Panc1 (cell line): Measurements from ENCODE around the gene ADNP. TPM values are rescaled to one million over a fixed set of nuclear protein-coding genes. Genes with fewer than 3 reads are reported as not detected.

Experiments
- ATAC-seq: fragments of 200-7000 bp; cut with Tn5 transposase; 2 replicates; pipeline ENCODE4 v1.9.1; 2020; ENCODE audit warnings: mild to moderate bottlenecking, moderate library complexity
- BruUV-seq: library from RNA; stranded (reverse); fragments of 400-500 nt; replicated peaks from 2 replicates; lab custom pipeline; 2021; lab: Mats Ljungman, UMichigan
- CTCF ChIA-PET: fragments of 300-600 bp; sonication (Branson Sonifier 250); formaldehyde crosslinking; loops from one replicate; lab custom pipeline; 2022; ENCODE audit warnings: antibody characterized with exemption; lab: Charles Lee
- POLR2A ChIA-PET: fragments of 300-600 bp; sonication (Branson Sonifier 250); formaldehyde crosslinking; loops from one replicate; lab custom pipeline; 2022; ENCODE audit warnings: antibody characterized with exemption; lab: Charles Lee
- DNase-seq: peaks from one replicate; pipeline ENCODE4 v3.0.0-alpha.2; 2010; ENCODE audit warnings: low read depth, low spot score
- H3K27ac ChIP-seq: 2 replicates; pipeline ENCODE4 v1.5.1; 2011; ENCODE audit warnings: mild to moderate bottlenecking, low read length, inconsistent platforms
- H3K27me3 ChIP-seq: fragments of 200-500 bp; sonication (Bioruptor generic); 2 replicates; pipeline ENCODE4 v1.6.0; 2014; ENCODE audit warnings: low read length, inconsistent platforms; ENCODE audit not compliant: control insufficient read depth, insufficient read depth
- H3K36me3 ChIP-seq: fragments of 200-500 bp; sonication (Bioruptor generic); 2 replicates; pipeline ENCODE4 v1.5.1; 2014; ENCODE audit warnings: inconsistent platforms, mild to moderate bottlenecking, low read length, moderate library complexity; ENCODE audit not compliant: control insufficient read depth, insufficient read depth
- H3K4me1 ChIP-seq: 2 replicates; pipeline ENCODE4 v1.5.1; 2011; ENCODE audit warnings: inconsistent platforms, mild to moderate bottlenecking, low read length, moderate library complexity; ENCODE audit not compliant: control insufficient read depth, insufficient read depth
- H3K4me3 ChIP-seq, 2 experiments: 2 replicates each; pipeline ENCODE4 v1.5.1; 2011 to 2012; ENCODE audit warnings: low read depth in 2 of 2, low read length in 2 of 2, mild to moderate bottlenecking in 2 of 2, inconsistent platforms in 1 of 2, moderate library complexity in 1 of 2
- H3K9me3 ChIP-seq: fragments of 200-500 bp; sonication (Bioruptor generic); 2 replicates; pipeline ENCODE4 v1.5.1; 2014; ENCODE audit warnings: low read depth, mild to moderate bottlenecking, inconsistent platforms, low read length, moderate library complexity; ENCODE audit not compliant: control insufficient read depth, insufficient read depth
- POLR2AphosphoS5 ChIP-seq: IDR thresholded peaks from 2 replicates; pipeline ENCODE4 v1.6.1; 2012; ENCODE audit warnings: mild to moderate bottlenecking, low read depth, low read length, moderate library complexity
- SIN3A ChIP-seq: IDR thresholded peaks from 2 replicates; pipeline ENCODE4 v1.6.1; 2012; ENCODE audit warnings: low read depth, mild to moderate bottlenecking, low read length, moderate library complexity, borderline replicate concordance; ENCODE audit not compliant: insufficient read depth
- TCF7L2 ChIP-seq: IDR thresholded peaks from 2 replicates; pipeline ENCODE4 v1.6.1; 2011; ENCODE audit warnings: mild to moderate bottlenecking, low read depth, low read length, inconsistent platforms
- in situ Hi-C: cut with HindIII; loops from 2 replicates; pipeline ENCODE4 v1.10.0; 2016; ENCODE audit warnings: low sequenced_read_pairs, low pct_unique_long_range_greater_than_20kb
- intact Hi-C: fragments of 100-400 bp; cut with micrococcal nuclease; formaldehyde crosslinking; loops from one replicate; pipeline ENCODE4 v1.10.0; 2022; ENCODE audit not compliant: unreplicated experiment
- total RNA-seq: library from RNA; stranded (reverse); gene quantifications from one replicate; pipeline ENCODE4 v1.2.1, GENCODE V29; 2021; ENCODE audit not compliant: unreplicated experiment
- TF ChIP-seq, protein P1 (sequence below): fragments of 450-650 bp; IDR thresholded peaks from 2 replicates; pipeline ENCODE4 v1.5.1; 2017; ENCODE audit warnings: mild to moderate bottlenecking
- TF ChIP-seq, protein P2 (sequence below), 2 experiments: IDR thresholded peaks; 2 replicates each; pipeline ENCODE4 v1.6.1; 2011 to 2012; ENCODE audit warnings: low read depth in 2 of 2, control low read depth in 1 of 2, low read length in 1 of 2, mild to moderate bottlenecking in 1 of 2, moderate library complexity in 1 of 2; ENCODE audit not compliant: insufficient read depth in 1 of 2

ADNP gene
- total RNA-seq, 1 experiment from 2014 or later = 65.1 TPM

DNA sequence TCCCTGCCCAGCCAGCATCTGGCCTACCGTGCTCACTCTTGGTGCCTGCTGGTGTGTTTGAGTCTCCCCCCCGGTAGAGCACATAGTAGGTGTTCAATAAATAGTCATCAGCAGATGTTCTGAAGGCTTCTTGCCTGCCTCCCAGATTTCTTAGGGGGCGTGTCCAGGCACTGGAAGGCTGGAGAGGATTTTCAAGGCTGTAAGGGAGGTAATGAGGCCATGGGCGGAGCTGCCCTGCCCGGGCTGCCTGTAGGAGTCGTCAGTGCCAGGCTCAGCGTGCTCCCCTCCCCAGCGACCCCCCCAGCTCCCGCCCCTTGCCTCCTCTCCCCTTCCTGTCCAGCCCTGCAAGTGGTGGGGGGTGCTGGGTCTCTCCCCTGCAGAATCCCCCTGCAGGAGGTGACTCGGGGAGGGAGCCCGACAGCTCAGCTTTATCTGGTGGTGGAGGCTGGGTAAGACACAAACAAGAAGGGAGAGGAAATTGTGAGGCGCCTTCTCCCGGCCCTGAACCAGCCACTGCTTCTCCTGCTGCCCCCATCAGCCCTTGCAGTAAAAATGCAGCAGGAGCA is 80.4 kb downstream of the ADNP start:
- CTCF ChIA-PET = no interaction called here
- no peak for ATAC-seq

DNA sequence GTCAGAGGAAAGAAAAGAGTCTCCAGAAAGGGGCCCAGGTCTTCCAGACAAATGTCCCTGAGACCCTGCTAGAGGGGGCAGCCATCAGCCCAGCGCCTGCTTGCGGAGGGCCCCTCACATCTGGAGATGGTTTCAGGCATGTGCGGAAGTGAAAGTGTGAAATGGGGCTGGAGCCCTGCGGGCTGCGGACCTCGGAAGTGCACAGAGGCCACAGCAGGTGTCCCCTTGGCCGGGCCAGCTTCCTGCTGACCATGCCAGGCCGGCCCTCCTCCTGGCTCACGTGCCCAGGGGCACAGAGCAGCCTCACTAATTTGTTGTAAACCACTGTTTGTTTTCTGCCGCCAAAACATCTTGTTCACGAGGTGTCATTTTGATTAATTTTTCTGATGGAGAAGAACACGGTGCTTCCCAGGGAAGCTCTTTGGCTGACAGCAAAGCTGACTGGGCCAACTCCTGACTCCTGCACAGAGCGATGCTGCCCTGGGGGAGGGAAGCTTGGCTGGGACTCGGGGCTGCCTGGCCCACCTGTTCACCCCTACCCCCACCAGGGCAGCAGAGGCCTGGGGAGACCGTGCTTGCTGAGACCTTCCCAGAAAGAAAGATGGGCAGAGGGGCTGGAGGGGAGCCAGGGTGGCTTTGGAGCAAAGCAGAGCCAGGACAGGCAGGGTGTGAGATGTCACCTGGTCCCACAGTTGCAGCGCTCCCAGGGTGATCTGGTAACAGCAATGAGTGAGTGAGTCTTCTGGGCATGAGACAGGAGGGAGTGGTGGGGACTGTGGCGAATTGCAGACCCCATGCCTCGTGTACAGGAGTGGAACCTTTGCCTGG is 82.2 kb downstream of the ADNP start:
- DNase-seq = no peak
- ATAC-seq = peak; percentile 59

More for the DNA sequence above, 80.4 kb downstream of the ADNP start:
- Histone ChIP-seq H3K4me3 (no peak overlapping the region), H3K27ac (no peak overlapping the region), H3K4me1 (peaks cover 17% of the 10 kb centered on the region), H3K36me3 (no peaks in the 10 kb centered on the region), H3K9me3 (no peaks in the 10 kb centered on the region), H3K27me3 (no peaks in the 10 kb centered on the region)
- in situ Hi-C loops = no loop called here
- no TSS peak for BruUV-seq
- intact Hi-C loops = no loop called here
- POLR2A ChIA-PET = no interaction called here
- no peak for DNase-seq
- no peak for TF ChIP-seq TCF7L2

More for the DNA sequence above, 82.2 kb downstream of the ADNP start:
- ChIA-PET POLR2A (interaction anchor here (0.6 kb wide), 2 partner anchors 78 to 937 kb away, joined by 5 to 9 read pairs; no protein-coding TSS in a partner anchor), CTCF (no interaction called here)
- Histone ChIP-seq H3K27me3 (no peaks in the 10 kb centered on the region), H3K9me3 (no peaks in the 10 kb centered on the region), H3K36me3 (no peaks in the 10 kb centered on the region), H3K4me3 (peak overlapping the region in 1 of 2 experiments; percentile 21; a peak in 2 of 4 replicates), H3K27ac (peak overlapping the region; percentile 40; the same call in 1 of the 2 replicates), H3K4me1 (peaks cover 30% of the 10 kb centered on the region)
- TF ChIP-seq SIN3A = no peak
- TF ChIP-seq, protein P1, sequence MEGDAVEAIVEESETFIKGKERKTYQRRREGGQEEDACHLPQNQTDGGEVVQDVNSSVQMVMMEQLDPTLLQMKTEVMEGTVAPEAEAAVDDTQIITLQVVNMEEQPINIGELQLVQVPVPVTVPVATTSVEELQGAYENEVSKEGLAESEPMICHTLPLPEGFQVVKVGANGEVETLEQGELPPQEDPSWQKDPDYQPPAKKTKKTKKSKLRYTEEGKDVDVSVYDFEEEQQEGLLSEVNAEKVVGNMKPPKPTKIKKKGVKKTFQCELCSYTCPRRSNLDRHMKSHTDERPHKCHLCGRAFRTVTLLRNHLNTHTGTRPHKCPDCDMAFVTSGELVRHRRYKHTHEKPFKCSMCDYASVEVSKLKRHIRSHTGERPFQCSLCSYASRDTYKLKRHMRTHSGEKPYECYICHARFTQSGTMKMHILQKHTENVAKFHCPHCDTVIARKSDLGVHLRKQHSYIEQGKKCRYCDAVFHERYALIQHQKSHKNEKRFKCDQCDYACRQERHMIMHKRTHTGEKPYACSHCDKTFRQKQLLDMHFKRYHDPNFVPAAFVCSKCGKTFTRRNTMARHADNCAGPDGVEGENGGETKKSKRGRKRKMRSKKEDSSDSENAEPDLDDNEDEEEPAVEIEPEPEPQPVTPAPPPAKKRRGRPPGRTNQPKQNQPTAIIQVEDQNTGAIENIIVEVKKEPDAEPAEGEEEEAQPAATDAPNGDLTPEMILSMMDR = no peak
- no peak for TF ChIP-seq TCF7L2
- TF ChIP-seq POLR2AphosphoS5 = no peak
- TF ChIP-seq, protein P2, sequence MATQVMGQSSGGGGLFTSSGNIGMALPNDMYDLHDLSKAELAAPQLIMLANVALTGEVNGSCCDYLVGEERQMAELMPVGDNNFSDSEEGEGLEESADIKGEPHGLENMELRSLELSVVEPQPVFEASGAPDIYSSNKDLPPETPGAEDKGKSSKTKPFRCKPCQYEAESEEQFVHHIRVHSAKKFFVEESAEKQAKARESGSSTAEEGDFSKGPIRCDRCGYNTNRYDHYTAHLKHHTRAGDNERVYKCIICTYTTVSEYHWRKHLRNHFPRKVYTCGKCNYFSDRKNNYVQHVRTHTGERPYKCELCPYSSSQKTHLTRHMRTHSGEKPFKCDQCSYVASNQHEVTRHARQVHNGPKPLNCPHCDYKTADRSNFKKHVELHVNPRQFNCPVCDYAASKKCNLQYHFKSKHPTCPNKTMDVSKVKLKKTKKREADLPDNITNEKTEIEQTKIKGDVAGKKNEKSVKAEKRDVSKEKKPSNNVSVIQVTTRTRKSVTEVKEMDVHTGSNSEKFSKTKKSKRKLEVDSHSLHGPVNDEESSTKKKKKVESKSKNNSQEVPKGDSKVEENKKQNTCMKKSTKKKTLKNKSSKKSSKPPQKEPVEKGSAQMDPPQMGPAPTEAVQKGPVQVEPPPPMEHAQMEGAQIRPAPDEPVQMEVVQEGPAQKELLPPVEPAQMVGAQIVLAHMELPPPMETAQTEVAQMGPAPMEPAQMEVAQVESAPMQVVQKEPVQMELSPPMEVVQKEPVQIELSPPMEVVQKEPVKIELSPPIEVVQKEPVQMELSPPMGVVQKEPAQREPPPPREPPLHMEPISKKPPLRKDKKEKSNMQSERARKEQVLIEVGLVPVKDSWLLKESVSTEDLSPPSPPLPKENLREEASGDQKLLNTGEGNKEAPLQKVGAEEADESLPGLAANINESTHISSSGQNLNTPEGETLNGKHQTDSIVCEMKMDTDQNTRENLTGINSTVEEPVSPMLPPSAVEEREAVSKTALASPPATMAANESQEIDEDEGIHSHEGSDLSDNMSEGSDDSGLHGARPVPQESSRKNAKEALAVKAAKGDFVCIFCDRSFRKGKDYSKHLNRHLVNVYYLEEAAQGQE (IDR thresholded peaks at IDR 0.05; ENCODE audit: insufficient read depth in 1 of 2, low read depth in 2 of 2, low read length in 1 of 2) = no peak
- BruUV-seq = no TSS peak
- intact Hi-C loops = no loop called here
- in situ Hi-C loops = no loop called here
